Left hindlimb (tissue), 1 donor: ENCODE measurements around the gene PRTFDC1.

ENCODE experiments used
- DNase-seq: peaks from one replicate; pipeline ENCODE4 v3.0.0-alpha.2; 2018

The PRTFDC1 gene

GRCh38 chr10:24900888-24901685 is 51.3 kb downstream of the PRTFDC1 start:
- DNase-seq = no peak

GRCh38 chr10:24899571-24899970 is 52.8 kb downstream of the PRTFDC1 start:
- no peak for DNase-seq

- DNase-seq = no peak
These were observed 53.9 kb downstream of the PRTFDC1 start for GRCh38 chr10:24898501-24898900.

GRCh38 chr10:24897326-24897926 is 55.0 kb downstream of the PRTFDC1 start:
- no peak for DNase-seq

GRCh38 chr10:24894728-24895127 is 57.7 kb downstream of the PRTFDC1 start:
- DNase-seq = no peak

DNA sequence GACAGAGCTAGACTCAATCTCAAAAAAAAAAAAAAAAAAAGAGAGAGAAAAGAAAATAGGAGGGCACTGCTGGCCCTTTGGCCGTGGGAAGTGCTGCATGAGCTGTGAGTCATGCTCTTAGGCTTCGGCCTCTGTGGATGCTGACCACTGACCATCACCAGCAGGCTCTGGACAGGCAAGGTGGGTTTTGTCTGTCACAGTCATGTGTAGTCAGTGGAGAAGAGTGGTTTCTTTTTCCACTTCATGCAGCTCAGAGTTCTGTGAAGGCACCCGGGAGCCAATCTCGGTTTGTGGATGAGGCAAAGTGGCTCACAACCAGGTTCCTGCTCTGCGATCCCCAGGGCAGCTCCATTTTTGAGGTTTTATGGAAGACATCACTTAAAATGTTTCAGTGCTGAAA is 58.1 kb downstream of the PRTFDC1 start:
- DNase-seq = peak; percentile 50

- no peak for DNase-seq
These were observed 59.3 kb downstream of the PRTFDC1 start for GRCh38 chr10:24893127-24893526.

- no peak for DNase-seq
These were observed 60.6 kb downstream of the PRTFDC1 start for GRCh38 chr10:24891823-24892222.

- DNase-seq = no peak
These were observed 62.8 kb downstream of the PRTFDC1 start for GRCh38 chr10:24889639-24890038.

DNA sequence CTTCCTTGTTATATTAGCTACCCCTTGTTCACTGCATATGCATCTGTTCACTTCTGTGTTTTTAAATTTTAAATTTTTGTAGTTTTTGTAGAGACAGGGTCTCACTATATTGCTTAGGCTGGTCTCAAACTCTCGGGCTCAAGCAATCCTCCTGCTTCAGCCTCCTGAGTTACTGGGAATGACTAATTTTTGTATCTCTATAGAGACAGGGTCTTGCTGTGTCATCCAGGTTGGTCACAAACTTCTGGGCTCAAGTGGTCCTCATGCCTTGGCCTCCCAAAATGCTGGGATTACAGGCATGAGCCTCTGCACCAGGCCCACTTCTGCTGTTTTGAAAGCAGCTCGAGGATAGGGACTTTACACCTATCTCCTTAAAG is 64.6 kb downstream of the PRTFDC1 start:
- DNase-seq = no peak

- no peak for DNase-seq
These were observed 66.1 kb downstream of the PRTFDC1 start for GRCh38 chr10:24886290-24886680.

DNA sequence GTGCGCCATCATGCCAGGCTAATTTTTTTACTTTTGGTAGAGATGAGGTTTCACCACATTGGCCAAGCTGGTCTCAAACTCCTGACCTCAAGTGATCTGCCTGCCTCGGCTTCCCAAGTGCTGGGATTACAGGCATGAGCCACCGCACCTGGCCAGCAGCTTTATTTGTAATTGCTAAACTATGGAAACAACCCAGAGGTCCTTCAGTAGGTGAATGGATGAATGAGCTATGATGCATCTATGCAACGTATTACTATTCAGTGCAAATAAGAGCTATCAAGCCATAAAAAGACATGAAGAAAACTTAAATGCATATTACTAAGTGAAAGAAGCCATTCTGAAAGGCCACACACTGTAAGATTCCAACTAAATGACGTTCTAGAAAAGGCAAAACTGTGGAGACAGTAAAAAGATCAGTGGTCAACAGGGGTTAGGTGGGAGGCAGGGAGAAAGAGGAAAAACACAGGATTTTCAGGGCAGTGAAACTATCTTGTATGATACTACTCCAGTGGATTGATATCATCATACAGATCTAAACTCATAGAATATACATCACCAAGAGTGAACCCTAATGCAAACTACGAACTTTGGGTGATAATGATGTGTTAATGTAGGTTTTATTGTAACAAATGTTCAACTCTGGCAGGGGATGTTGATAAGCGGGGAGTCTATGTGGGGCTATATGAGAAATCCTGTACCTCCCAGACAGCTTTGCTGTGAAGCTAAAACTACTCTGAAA is 66.7 kb downstream of the PRTFDC1 start:
- DNase-seq = no peak

GRCh38 chr10:24884793-24885192 is 67.6 kb downstream of the PRTFDC1 start:
- no peak for DNase-seq

DNA sequence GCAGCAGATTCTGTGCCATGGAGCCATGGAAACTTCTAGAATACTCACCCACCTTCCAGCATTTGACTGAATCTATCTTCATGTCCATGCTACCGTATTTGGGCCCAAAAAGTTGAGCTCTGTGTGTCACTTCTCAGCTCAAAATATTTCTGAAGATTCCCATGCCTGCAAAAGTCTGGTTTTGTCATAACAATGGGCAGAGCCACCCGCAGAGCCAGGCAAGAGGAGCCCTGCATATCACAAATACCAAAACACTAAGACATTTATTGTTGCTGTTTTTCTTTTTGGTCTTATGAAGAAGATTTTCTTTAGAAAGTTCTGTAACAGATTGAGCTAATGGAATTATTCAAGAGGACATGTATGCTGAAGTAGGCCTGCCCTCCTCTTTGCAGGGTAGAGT is 68.1 kb downstream of the PRTFDC1 start:
- no peak for DNase-seq

DNA sequence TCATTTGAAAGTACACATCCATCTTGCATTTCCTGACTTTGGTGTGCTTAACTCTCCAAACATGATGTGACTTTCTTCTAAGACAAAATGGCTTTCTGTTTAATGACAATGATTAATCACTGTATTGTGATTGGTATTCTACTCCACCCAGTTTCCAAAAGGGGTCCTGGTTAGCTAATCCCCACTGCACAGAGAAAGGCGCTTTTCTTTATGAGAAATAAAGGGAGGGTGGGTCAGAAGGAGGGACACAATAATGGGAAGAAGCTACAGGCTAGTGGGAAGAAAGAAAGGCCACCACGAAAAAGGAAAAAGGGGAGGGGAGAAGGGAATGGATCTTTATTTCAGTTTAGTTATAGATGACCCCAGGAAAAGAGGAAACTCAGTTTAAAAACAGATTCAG is 69.2 kb downstream of the PRTFDC1 start:
- no peak for DNase-seq

- no peak for DNase-seq
These were observed 70.2 kb downstream of the PRTFDC1 start for GRCh38 chr10:24882047-24882698.

DNA sequence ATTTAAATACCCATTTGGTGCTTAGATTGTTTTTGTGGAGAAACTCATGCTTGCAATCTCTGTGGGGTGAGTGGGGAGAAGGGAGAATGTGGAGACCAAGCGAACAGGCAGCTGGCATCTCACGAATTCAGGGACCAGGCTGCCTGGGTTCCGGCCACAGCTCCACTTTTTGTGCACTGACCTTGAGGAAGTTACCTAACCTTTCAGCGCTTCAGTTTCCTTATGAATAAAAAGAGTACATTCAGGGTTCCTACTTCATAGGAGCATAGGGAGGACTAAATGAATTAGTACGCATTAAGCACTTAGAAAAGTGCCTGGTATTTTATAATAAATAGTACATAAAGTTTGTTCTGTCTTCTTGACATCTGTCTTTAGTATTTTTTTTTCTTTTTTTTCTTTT is 72.5 kb downstream of the PRTFDC1 start:
- no peak for DNase-seq

GRCh38 chr10:24874133-24874532 is 78.3 kb downstream of the PRTFDC1 start:
- no peak for DNase-seq

- peak; percentile 40 for DNase-seq
These were observed 79.1 kb downstream of the PRTFDC1 start for GRCh38 chr10:24873281-24873683.

GRCh38 chr10:24872790-24873182 is 79.6 kb downstream of the PRTFDC1 start:
- no peak for DNase-seq

GRCh38 chr10:24872049-24872789 is 80.2 kb downstream of the PRTFDC1 start:
- no peak for DNase-seq

DNA sequence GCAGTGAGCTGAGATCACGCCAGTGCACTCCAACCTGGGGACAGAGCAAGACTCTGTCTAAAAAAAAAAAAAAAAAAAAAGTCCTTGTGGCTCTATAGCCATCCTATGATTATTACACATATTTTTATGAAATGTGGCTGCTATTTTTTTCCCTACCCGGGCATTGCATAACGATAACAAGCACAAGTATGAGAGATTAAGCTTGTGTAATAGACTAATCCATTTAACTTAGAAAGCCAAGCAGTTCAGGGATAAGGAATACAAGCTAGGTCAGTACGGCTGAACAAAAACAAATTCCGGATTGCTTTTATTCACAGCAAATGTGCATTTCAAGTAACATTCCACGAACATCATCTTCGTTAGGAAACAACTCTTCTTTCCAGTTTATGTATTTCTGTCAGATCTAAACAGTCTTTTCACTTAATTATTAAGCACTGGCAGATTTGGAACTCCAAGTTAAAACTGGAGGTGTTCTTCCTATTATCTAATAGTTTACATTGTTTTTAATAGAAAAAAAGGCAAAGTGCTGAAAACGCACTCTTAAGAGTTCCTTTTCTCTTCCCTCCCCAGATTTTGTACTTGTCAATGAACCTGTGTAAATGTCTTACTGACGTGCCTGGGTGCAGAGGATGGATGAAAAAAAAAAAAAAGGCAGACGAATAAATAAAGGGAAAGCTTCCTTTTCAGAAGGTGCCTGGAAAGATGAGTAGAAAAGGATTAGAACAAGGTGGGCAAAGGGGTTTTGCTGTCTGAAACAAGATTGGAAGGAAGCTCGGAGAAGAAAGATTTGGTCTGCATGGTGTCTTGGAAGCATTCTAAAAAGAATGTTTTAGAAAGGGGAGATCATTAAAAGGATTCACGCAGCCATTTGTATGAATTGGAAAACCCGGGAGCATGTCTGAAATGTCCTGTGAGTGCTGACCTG is 81.1 kb downstream of the PRTFDC1 start:
- DNase-seq = no peak
